HEK293 (cell line): ENCODE results near the gene EIF3F.

Experiments used
- CTCF ChIA-PET: fragments of 350-600 bp; formaldehyde crosslinking; extraction: SDS; loops from one replicate; lab custom pipeline; 2021; ENCODE audit warnings: antibody characterized with exemption; lab: Yijun Ruan, JAX
- POLR2A ChIA-PET: fragments of 300-600 bp; formaldehyde crosslinking; extraction: SDS; loops from one replicate; lab custom pipeline; 2020; ENCODE audit warnings: antibody characterized with exemption, inconsistent platforms; lab: Yijun Ruan, JAX
- H3K27ac ChIP-seq: fragments of 200-500 bp; sonication (Bioruptor generic); 2 replicates; pipeline ENCODE4 v1.5.1; 2014; ENCODE audit warnings: low read depth, low read length, control low read depth, inconsistent platforms; ENCODE audit errors: extremely low read depth
- H3K36me3 ChIP-seq, 2 experiments: fragments of 200-500 bp in 1 of 2; sonication (Bioruptor generic) in 1 of 2; 1 replicate in 1 of 2; 2 replicates in 1 of 2; pipeline ENCODE4 v1.5.1; 2014 to 2017; ENCODE audit warnings: inconsistent platforms in 2 of 2, low read length in 2 of 2; ENCODE audit not compliant: control insufficient read depth in 2 of 2, insufficient read depth in 1 of 2
- H3K4me1 ChIP-seq: fragments of 200-500 bp; sonication (Bioruptor generic); 2 replicates; pipeline ENCODE4 v1.5.1; 2014; ENCODE audit warnings: mild to moderate bottlenecking, low read length, inconsistent platforms; ENCODE audit not compliant: control insufficient read depth, insufficient read depth
- H3K4me3 ChIP-seq: 2 replicates; pipeline ENCODE4 v1.5.1; 2011; ENCODE audit warnings: low read depth, mild to moderate bottlenecking, control low read depth, low read length, moderate library complexity
- H3K9me3 ChIP-seq: fragments of 200-500 bp; sonication (Bioruptor generic); 2 replicates; pipeline ENCODE4 v1.5.1; 2014; ENCODE audit warnings: low read depth, low read length, inconsistent platforms; ENCODE audit not compliant: control insufficient read depth, insufficient read depth
- EGR2 ChIP-seq: fragments of 450-650 bp; formaldehyde crosslinking; IDR thresholded peaks from 2 replicates; pipeline ENCODE4 v1.5.1; 2016; ENCODE audit warnings: low read depth, missing biosample characterization, missing genetic modification characterization
- GLIS2 ChIP-seq: fragments of 450-650 bp; formaldehyde crosslinking; IDR thresholded peaks from 2 replicates; pipeline ENCODE4 v1.5.1; 2016; ENCODE audit warnings: missing biosample characterization, missing genetic modification characterization
- HIC1 ChIP-seq: fragments of 450-650 bp; formaldehyde crosslinking; IDR thresholded peaks from 2 replicates; pipeline ENCODE4 v1.5.1; 2016; ENCODE audit warnings: missing biosample characterization, missing genetic modification characterization
- PRDM4 ChIP-seq: fragments of 450-650 bp; formaldehyde crosslinking; IDR thresholded peaks from 2 replicates; pipeline ENCODE4 v1.5.1; 2017; ENCODE audit warnings: missing biosample characterization, missing genetic modification characterization
- SP7 ChIP-seq: fragments of 450-650 bp; formaldehyde crosslinking; IDR thresholded peaks from 2 replicates; pipeline ENCODE4 v1.5.1; 2016; ENCODE audit warnings: missing biosample characterization, missing genetic modification characterization
- ZBTB26 ChIP-seq: fragments of 450-650 bp; formaldehyde crosslinking; optimal IDR thresholded peaks from 2 replicates; pipeline ENCODE3; 2016; ENCODE audit warnings: missing biosample characterization, mild to moderate bottlenecking, missing genetic modification characterization
- ZBTB6 ChIP-seq: fragments of 450-650 bp; formaldehyde crosslinking; IDR thresholded peaks from 2 replicates; pipeline ENCODE4 v1.5.1; 2017; ENCODE audit warnings: missing biosample characterization, missing genetic modification characterization
- ZBTB7A ChIP-seq: fragments of 450-650 bp; formaldehyde crosslinking; IDR thresholded peaks from 2 replicates; pipeline ENCODE4 v1.5.1; 2016; ENCODE audit warnings: low read depth, missing biosample characterization, missing genetic modification characterization
- ZBTB8A ChIP-seq: fragments of 450-650 bp; formaldehyde crosslinking; IDR thresholded peaks from 2 replicates; pipeline ENCODE4 v1.5.1; 2016; ENCODE audit warnings: missing biosample characterization, missing genetic modification characterization
- ZFHX2 ChIP-seq: fragments of 450-650 bp; formaldehyde crosslinking; conservative IDR thresholded peaks from 2 replicates; pipeline ENCODE4 v1.5.1; 2016; ENCODE audit warnings: missing biosample characterization, missing genetic modification characterization
- ZNF10 ChIP-seq: fragments of 450-650 bp; formaldehyde crosslinking; IDR thresholded peaks from 2 replicates; pipeline ENCODE4 v1.5.1; 2017; ENCODE audit warnings: missing biosample characterization, missing genetic modification characterization
- ZNF335 ChIP-seq: fragments of 450-650 bp; formaldehyde crosslinking; conservative IDR thresholded peaks from 2 replicates; pipeline ENCODE4 v1.5.1; 2016; ENCODE audit warnings: missing biosample characterization, missing genetic modification characterization
- ZNF473 ChIP-seq: fragments of 450-650 bp; formaldehyde crosslinking; IDR thresholded peaks from 2 replicates; pipeline ENCODE4 v1.5.1; 2017; ENCODE audit warnings: missing biosample characterization, missing genetic modification characterization
- ZNF514 ChIP-seq: fragments of 450-650 bp; formaldehyde crosslinking; IDR thresholded peaks from 2 replicates; pipeline ENCODE4 v1.5.1; 2016; ENCODE audit warnings: missing biosample characterization, missing genetic modification characterization
- ZNF571 ChIP-seq: fragments of 450-650 bp; formaldehyde crosslinking; IDR thresholded peaks from 2 replicates; pipeline ENCODE4 v1.5.0; 2017; ENCODE audit warnings: missing biosample characterization, missing genetic modification characterization
- ZNF776 ChIP-seq: fragments of 450-650 bp; formaldehyde crosslinking; IDR thresholded peaks from 2 replicates; pipeline ENCODE4 v1.5.0; 2017; ENCODE audit warnings: missing biosample characterization, missing genetic modification characterization, borderline replicate concordance
- ZNF777 ChIP-seq: fragments of 450-650 bp; formaldehyde crosslinking; IDR thresholded peaks from 2 replicates; pipeline ENCODE4 v1.5.1; 2017; ENCODE audit warnings: missing biosample characterization, missing genetic modification characterization, borderline replicate concordance
- ZSCAN4 ChIP-seq: fragments of 450-650 bp; formaldehyde crosslinking; IDR thresholded peaks from 2 replicates; pipeline ENCODE4 v1.5.1; 2017; ENCODE audit warnings: missing biosample characterization, missing genetic modification characterization
- TF ChIP-seq, protein P1 (sequence below): fragments of 450-650 bp; formaldehyde crosslinking; conservative IDR thresholded peaks from 2 replicates; pipeline ENCODE4 v1.5.1; 2016; ENCODE audit warnings: low read depth, missing biosample characterization, missing genetic modification characterization

Gene EIF3F

GRCh38 chr11:8018484-8019313 is 31.6 kb downstream of the EIF3F start (continued):
- TF ChIP-seq ZNF571 (no peak), ZSCAN4 (tag by site-specific recombination) (no peak), ZNF10 (tag by site-specific recombination) (no peak), ZNF776 (tag by site-specific recombination) (no peak), ZNF514 (tag by site-specific recombination) (no peak)

- peak; percentile 75; the same call in 1 of the 2 replicates for TF ChIP-seq EGR2
- TF ChIP-seq HIC1 (tag by site-specific recombination), result peak; percentile 32; the same call in 1 of the 2 replicates
- TF ChIP-seq ZBTB6 (tag by site-specific recombination), result peak; percentile 78; the same call in 1 of the 2 replicates
- no peak for TF ChIP-seq PRDM4
- TF ChIP-seq ZBTB8A (tag by site-specific recombination), result peak; percentile 83
- TF ChIP-seq, protein P1, sequence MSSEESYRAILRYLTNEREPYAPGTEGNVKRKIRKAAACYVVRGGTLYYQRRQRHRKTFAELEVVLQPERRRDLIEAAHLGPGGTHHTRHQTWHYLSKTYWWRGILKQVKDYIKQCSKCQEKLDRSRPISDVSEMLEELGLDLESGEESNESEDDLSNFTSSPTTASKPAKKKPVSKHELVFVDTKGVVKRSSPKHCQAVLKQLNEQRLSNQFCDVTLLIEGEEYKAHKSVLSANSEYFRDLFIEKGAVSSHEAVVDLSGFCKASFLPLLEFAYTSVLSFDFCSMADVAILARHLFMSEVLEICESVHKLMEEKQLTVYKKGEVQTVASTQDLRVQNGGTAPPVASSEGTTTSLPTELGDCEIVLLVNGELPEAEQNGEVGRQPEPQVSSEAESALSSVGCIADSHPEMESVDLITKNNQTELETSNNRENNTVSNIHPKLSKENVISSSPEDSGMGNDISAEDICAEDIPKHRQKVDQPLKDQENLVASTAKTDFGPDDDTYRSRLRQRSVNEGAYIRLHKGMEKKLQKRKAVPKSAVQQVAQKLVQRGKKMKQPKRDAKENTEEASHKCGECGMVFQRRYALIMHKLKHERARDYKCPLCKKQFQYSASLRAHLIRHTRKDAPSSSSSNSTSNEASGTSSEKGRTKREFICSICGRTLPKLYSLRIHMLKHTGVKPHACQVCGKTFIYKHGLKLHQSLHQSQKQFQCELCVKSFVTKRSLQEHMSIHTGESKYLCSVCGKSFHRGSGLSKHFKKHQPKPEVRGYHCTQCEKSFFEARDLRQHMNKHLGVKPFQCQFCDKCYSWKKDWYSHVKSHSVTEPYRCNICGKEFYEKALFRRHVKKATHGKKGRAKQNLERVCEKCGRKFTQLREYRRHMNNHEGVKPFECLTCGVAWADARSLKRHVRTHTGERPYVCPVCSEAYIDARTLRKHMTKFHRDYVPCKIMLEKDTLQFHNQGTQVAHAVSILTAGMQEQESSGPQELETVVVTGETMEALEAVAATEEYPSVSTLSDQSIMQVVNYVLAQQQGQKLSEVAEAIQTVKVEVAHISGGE, result no peak
- peak; percentile 89 for TF ChIP-seq ZFHX2 (tag by site-specific recombination)
- TF ChIP-seq ZNF777 (tag by site-specific recombination), result peak; percentile 72; the same call in 1 of the 2 replicates
- 0 out of 2 replicates have a peak, but pooled peaks have one; percentile 20 for TF ChIP-seq ZBTB7A (tag by site-specific recombination)
- peak; percentile 55; the same call in 1 of the 2 replicates for TF ChIP-seq GLIS2 (tag by site-specific recombination)
- peak; percentile 86 for TF ChIP-seq ZNF335 (tag by site-specific recombination)
- peak; percentile 64 for TF ChIP-seq ZBTB26 (tag by site-specific recombination)
- TF ChIP-seq ZNF473 (tag by site-specific recombination), result no peak
- TF ChIP-seq SP7 (tag by site-specific recombination), result no peak
- ChIA-PET POLR2A (interaction anchor here (1.9 kb wide), 1 partner anchor 33 kb away, joined by 5 read pairs; the partner anchor contains the start of gene EIF3F), CTCF (interaction anchor here (0.6 to 4.3 kb wide), 4 partner anchors 13 to 1057 kb away, joined by 3 to 25 read pairs (median 4); no protein-coding TSS in a partner anchor)
- Histone ChIP-seq H3K4me1 (no peaks in the 10 kb centered on the region), H3K36me3 (no peaks in the 10 kb centered on the region), H3K9me3 (no peaks in the 10 kb centered on the region), H3K27ac (peak overlapping the region; percentile 48; the same call in 1 of the 2 replicates), H3K4me3 (peak overlapping the region; percentile 61)
Observed at GRCh38 chr11:8019314-8020243, 32.4 kb downstream of the EIF3F start.
